HUES64 (cell line): Measurements from ENCODE around the gene LRRC52.

Experiments
- H3K27ac ChIP-seq: 2 replicates; pipeline ENCODE4 v1.7.0; 2013; ENCODE audit warnings: low read depth, low read length, inconsistent platforms
- H3K27me3 ChIP-seq: 2 replicates; pipeline ENCODE4 v1.6.1; 2013; ENCODE audit warnings: mild to moderate bottlenecking, low read length; ENCODE audit not compliant: insufficient read depth
- H3K36me3 ChIP-seq: 2 replicates; pipeline ENCODE4 v1.6.1; 2013; ENCODE audit warnings: mild to moderate bottlenecking, low read length; ENCODE audit not compliant: insufficient read depth
- H3K4me1 ChIP-seq: 2 replicates; pipeline ENCODE4 v1.6.1; 2013; ENCODE audit warnings: mild to moderate bottlenecking, low read length, moderate library complexity; ENCODE audit not compliant: insufficient read depth
- H3K4me3 ChIP-seq: 2 replicates; pipeline ENCODE4 v1.5.1; 2013; ENCODE audit warnings: mild to moderate bottlenecking, low read length, moderate library complexity
- H3K9ac ChIP-seq: 2 replicates; pipeline ENCODE4 v1.6.1; 2013; ENCODE audit warnings: mild to moderate bottlenecking, low read depth, low read length
- H3K9me3 ChIP-seq: 2 replicates; pipeline ENCODE4 v1.6.1; 2013; ENCODE audit warnings: low read depth, low read length; ENCODE audit not compliant: insufficient read depth
- WGBS: fragments of 150-250, 120-280 bp; methylation state at CpG from one replicate; pipeline ENCODE4 v1.1.7; 2013; ENCODE audit warnings: missing lambda C conversion rate; 5-methylcytosine and 5-hydroxymethylcytosine counted together

Gene LRRC52

DNA sequence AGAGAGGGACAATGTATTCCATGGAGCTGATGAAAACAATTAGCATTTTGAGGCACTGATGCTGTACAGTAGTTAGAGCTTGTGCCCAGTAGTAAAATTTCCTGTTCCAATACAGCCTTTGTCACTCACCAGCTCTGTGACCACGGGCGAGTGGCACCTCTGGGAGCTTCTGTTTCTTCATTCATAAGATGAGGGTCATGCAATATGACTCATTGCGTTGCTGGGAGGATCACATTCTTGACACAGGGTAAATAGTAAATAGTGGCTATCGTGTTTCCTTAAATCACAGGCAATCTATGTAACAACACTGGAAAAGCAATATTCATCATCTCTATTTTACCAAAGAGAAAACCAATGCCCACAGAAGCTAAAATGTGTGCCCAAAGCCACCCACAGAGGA lies 4.5 kb upstream of the LRRC52 start:
- H3K4me1 ChIP-seq: peaks cover 8% of the 10 kb centered on the region
- whole genome bisulfite sequencing: 91% methylated on average over 4 of the region's 4 CpGs
- no peaks in the 10 kb centered on the region for H3K9me3 ChIP-seq
- no peak overlapping the region for H3K9ac ChIP-seq
- peaks cover 3% of the 10 kb centered on the region; the same call in 1 of the 2 replicates for H3K27me3 ChIP-seq
- H3K4me3 ChIP-seq: no peak overlapping the region
- H3K27ac ChIP-seq: no peak overlapping the region
- no peaks in the 10 kb centered on the region for H3K36me3 ChIP-seq

DNA sequence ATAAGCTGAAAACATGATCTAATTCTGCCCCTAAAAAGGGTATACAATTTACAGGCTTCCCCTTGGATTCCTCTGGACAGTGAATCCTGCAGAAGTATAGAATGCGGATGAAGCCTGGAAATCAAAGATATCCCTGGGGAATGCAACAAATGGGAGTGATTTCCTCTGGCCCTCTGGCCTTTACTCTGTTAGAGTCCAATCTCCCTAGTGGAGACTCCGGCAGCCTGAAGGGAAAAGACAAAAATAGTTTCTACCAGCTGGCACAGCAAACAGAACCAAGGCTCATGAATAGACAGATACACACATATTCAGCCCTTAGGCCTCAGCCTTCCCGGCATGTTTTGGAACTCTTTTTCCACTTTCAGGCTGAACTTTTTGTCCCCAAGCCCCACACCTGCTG lies 3.9 kb upstream of the LRRC52 start:
- Histone ChIP-seq H3K27ac (no peak overlapping the region), H3K4me1 (peaks cover 10% of the 10 kb centered on the region), H3K27me3 (peaks cover 9% of the 10 kb centered on the region), H3K9me3 (no peaks in the 10 kb centered on the region), H3K36me3 (no peaks in the 10 kb centered on the region), H3K9ac (no peak overlapping the region), H3K4me3 (no peak overlapping the region)
- WGBS: 94% methylated on average over 3 of the region's 3 CpGs

DNA sequence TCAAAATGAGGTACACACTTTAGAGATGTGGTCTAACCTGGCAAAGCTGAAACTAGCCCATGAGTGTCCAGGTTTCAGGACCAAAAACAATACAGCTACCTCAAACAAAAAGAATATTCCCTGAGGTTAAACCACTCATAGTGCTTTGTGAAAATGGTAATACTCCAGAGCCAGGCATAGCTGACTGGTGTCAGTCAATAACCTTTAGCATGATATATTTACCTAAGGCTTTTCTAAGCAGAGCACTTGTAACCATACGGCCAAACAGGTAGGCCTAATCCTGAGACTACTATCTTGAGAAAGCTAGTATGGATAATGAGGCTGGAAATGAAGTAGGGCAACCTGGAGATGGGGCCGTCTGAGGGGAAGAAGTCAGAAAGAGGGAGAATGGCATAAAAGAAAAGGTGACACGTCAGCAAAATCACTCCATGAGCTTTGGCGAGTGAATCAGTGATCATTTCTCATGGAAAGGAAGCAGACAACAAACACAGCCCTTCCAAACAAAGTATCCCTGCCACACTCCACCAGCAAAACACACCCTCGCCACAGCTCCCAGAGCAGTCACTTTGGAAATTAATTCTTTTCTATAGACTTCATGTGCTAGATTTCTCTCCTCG lies 1.7 kb upstream of the LRRC52 start:
- H3K9me3 ChIP-seq: no peaks in the 10 kb centered on the region
- H3K4me3 ChIP-seq: no peak overlapping the region
- H3K27ac ChIP-seq: no peak overlapping the region
- WGBS: 85% methylated on average over 6 of the region's 6 CpGs
- H3K36me3 ChIP-seq: no peaks in the 10 kb centered on the region
- H3K9ac ChIP-seq: no peak overlapping the region
- H3K4me1 ChIP-seq: peaks cover 10% of the 10 kb centered on the region
- peaks cover 18% of the 10 kb centered on the region for H3K27me3 ChIP-seq

DNA sequence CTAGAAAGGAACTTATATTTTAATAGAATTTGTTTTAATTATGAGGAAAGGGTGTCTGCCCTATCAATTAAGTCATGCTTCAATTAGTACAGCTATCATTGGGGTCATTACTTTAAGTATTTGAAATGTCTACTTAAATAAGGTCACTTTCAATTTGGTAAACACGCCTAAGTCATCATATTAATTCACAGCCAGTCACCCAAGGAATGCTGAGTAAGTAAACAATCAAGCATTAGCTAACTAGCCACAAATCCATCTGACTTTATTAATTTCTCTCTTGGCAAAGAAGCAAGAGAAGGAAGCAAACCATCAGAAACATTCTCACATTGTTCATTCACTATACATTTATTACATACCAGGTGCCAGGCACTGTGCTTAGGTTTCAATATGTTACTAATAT lies 1.2 kb upstream of the LRRC52 start:
- peaks cover 18% of the 10 kb centered on the region for H3K27me3 ChIP-seq
- no peaks in the 10 kb centered on the region for H3K36me3 ChIP-seq
- no peak overlapping the region for H3K9ac ChIP-seq
- H3K27ac ChIP-seq: no peak overlapping the region
- no peak overlapping the region for H3K4me3 ChIP-seq
- 0% methylated on average over 1 of the region's 1 CpG for WGBS
- peaks cover 10% of the 10 kb centered on the region for H3K4me1 ChIP-seq
- H3K9me3 ChIP-seq: no peaks in the 10 kb centered on the region

DNA sequence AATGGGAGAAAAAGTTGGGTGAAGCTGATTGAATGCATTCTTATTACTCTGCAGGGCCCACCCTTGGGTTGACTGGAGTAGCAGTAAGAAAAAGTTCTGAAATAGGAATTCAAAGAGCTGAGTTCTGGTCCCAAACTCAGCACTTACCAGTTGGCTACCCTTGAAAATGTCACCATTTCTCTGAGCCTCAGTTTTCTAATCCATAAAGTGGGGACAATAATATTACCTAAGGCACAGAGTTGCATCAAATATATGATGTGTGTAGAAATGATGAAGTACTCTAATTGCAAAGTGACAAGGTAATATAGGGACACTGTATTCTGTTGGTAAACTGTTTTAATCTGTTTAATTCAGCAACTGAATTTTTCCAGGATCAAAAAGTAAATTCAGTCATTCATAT lies 1.2 kb downstream of the LRRC52 start:
- H3K4me3 ChIP-seq: no peak overlapping the region
- H3K27me3 ChIP-seq: peaks cover 18% of the 10 kb centered on the region
- H3K9me3 ChIP-seq: no peaks in the 10 kb centered on the region
- H3K27ac ChIP-seq: no peak overlapping the region
- H3K9ac ChIP-seq: no peak overlapping the region
- peaks cover 10% of the 10 kb centered on the region for H3K4me1 ChIP-seq
- no peaks in the 10 kb centered on the region for H3K36me3 ChIP-seq

DNA sequence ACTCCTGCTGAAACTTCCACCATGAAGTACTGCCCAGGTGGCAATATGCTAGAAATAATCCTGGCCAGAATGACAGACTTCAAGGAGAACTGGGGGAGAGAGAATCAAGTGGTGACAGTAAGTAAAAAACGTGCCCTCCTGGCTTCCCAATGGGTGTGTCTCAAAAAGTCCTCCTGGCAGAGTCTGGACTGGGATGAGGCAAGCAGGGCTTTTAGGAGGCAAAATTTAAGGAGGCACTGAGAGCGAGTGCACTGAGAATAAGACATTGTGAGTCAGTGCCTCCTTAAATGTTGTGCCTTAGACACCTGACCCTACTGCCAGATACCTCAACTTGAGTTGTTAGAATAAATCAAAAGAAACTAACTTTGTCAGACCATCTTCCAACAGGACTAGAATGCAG lies 2.2 kb downstream of the LRRC52 start:
- no peaks in the 10 kb centered on the region for H3K9me3 ChIP-seq
- no peak overlapping the region for H3K27ac ChIP-seq
- 67% methylated on average over 2 of the region's 2 CpGs for WGBS
- no peak overlapping the region for H3K9ac ChIP-seq
- peaks cover 18% of the 10 kb centered on the region for H3K27me3 ChIP-seq
- H3K4me1 ChIP-seq: peaks cover 10% of the 10 kb centered on the region
- no peak overlapping the region for H3K4me3 ChIP-seq
- H3K36me3 ChIP-seq: no peaks in the 10 kb centered on the region

DNA sequence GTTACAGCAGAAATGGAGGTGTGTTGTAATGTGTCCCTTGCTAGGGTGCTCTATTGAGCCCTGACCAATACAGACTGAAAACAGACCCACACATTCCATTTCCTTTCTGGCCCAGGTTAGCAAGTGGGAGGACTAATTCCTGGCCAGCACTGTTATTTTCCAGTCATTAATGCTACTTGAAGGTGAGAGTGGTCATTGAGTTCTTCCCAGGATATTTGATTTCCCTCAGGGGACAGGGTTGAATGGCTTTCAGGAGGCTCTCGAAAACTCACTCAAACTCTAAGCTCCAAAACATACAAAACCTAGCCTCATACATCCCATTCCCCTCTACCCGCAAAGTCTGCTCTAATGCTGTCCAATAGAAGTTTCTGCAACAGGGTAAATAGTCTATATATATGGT lies 6.2 kb downstream of the LRRC52 start:
- no peak overlapping the region for H3K9ac ChIP-seq
- H3K27ac ChIP-seq: no peak overlapping the region
- 89% methylated on average over 2 of the region's 2 CpGs for WGBS
- 0 out of 2 replicates have a peak, but pooled peaks cover 8% of the 10 kb centered on the region for H3K27me3 ChIP-seq
- no peaks in the 10 kb centered on the region for H3K4me1 ChIP-seq
- no peaks in the 10 kb centered on the region for H3K36me3 ChIP-seq
- H3K9me3 ChIP-seq: no peaks in the 10 kb centered on the region
- H3K4me3 ChIP-seq: no peak overlapping the region

DNA sequence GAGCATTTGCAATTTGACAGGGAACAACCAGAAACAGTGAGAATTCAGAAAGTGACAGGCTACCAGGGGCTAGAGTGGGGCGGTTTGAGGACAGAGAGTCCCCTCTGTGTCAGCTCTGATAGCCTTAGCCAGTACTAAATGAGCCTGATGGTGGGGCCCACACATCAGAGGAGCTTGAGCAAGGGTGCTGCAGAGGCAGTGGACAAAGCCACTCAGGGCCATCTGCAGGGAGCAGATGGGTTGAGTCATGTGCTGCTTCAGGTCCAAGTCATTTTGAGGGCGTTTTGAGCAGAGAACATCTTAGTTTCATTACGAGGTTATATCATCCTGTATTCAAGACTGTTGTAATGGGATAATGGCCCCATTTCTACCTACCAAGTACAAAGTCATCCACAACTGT lies 7.7 kb downstream of the LRRC52 start:
- no peak overlapping the region for H3K27ac ChIP-seq
- H3K4me1 ChIP-seq: no peaks in the 10 kb centered on the region
- no peaks in the 10 kb centered on the region for H3K27me3 ChIP-seq
- H3K4me3 ChIP-seq: no peak overlapping the region
- H3K9me3 ChIP-seq: no peaks in the 10 kb centered on the region
- no peaks in the 10 kb centered on the region for H3K36me3 ChIP-seq
- 89% methylated on average over 3 of the region's 3 CpGs for WGBS
- H3K9ac ChIP-seq: no peak overlapping the region

DNA sequence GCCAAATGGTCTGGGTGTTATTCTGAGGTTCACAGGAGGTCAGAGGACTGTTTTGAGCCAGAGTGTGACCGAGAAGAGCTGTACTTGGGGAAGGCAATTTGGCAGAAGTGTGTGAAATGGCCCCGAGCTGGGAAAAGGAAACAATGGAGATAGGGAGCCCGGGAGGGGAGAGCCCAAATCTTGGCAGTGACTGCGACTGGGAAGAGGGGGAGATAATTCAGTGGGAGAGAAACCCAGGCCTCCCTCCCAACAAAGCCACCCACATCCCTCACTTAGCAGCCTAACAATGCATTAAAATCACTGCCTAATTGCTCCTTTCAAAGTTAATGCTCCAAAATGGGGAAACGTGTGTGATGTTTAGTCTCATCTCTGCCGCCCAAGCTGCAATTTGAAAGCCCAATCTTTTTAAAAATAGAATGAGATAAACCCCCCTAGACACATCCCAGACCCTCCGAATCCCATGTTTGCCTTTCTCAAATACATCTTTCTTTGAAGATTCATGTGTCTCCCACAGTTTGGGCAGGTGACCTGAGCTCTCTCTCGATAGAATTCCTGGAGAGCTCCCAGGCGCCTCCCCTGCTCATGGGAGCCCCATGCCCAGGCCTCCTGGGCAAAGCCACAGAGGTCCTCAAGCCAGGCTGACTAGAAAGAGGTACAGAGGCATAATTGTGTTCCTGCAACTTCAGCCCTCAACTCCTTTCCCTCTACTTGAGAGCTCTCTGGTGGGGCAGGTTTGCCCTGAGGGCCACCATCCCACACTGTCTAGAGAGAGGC lies 17.3 kb downstream of the LRRC52 start:
- Histone ChIP-seq H3K27ac (no peak overlapping the region), H3K4me1 (peaks cover 7% of the 10 kb centered on the region; the same call in 1 of the 2 replicates), H3K9ac (no peak overlapping the region), H3K27me3 (peaks cover 22% of the 10 kb centered on the region), H3K4me3 (no peak overlapping the region), H3K9me3 (no peaks in the 10 kb centered on the region), H3K36me3 (no peaks in the 10 kb centered on the region)
- 37% methylated on average over 9 of the region's 9 CpGs for whole genome bisulfite sequencing

DNA sequence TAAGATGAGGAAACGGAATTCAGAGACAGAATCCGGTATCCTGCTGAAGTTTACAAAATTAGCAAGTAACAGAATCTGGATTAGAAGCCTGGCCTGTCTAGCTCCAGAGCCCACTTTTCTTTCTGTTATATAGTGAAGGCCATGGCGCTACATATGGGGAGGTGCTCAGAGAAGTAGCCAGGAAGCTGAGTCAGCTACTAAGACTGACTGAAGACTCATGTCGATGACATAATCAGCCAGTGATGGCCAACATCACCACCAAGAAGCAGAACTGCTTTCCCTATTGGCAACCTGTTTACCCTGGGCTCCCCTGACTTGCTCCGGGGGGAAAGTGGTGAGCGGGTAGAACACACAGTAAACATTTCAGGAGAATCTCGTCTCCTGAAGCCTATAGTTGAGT lies 18.8 kb downstream of the LRRC52 start:
- Histone ChIP-seq H3K9me3 (no peaks in the 10 kb centered on the region), H3K27ac (no peak overlapping the region), H3K4me1 (peaks cover 7% of the 10 kb centered on the region; the same call in 1 of the 2 replicates), H3K27me3 (peaks cover 22% of the 10 kb centered on the region), H3K4me3 (no peak overlapping the region), H3K9ac (no peak overlapping the region), H3K36me3 (no peaks in the 10 kb centered on the region)
- WGBS: 87% methylated on average over 7 of the region's 7 CpGs

DNA sequence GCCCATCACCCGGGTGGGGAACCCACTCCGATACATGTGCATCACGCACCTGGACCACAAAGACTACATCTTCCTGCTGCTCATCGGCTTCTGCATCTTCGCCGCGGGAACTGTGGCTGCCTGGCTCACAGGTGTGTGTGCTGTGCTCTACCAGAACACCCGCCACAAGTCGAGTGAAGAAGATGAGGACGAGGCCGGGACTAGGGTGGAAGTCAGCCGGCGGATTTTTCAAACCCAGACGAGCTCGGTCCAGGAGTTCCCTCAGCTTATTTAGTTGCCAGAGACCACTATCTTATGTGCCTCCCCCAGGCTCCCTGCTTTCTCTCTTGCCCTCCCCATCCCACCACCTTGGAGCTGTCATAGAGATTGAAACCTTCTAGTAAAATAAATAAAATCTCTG lies 19.8 kb downstream of the LRRC52 start:
- H3K9me3 ChIP-seq: no peaks in the 10 kb centered on the region
- no peaks in the 10 kb centered on the region for H3K36me3 ChIP-seq
- 95% methylated on average over 15 of the region's 15 CpGs for WGBS
- peaks cover 7% of the 10 kb centered on the region; the same call in 1 of the 2 replicates for H3K4me1 ChIP-seq
- H3K9ac ChIP-seq: no peak overlapping the region
- peaks cover 22% of the 10 kb centered on the region for H3K27me3 ChIP-seq
- H3K4me3 ChIP-seq: no peak overlapping the region
- no peak overlapping the region for H3K27ac ChIP-seq
